Activated naive CD4-positive, alpha-beta T cell treated with Interleukin-2 at 50 U/mL for 16 hours (primary cell): ENCODE data around the gene NDUFA12.
"Not testable (repeated sequence)": the region's sequence is repeated elsewhere in the genome, so short reads cannot be mapped to it uniquely, and the experiment has no call there.

Source experiments
- DNase-seq: peaks from one replicate; pipeline ENCODE4 v3.0.0-alpha.2; 2020

The NDUFA12 gene

DNA sequence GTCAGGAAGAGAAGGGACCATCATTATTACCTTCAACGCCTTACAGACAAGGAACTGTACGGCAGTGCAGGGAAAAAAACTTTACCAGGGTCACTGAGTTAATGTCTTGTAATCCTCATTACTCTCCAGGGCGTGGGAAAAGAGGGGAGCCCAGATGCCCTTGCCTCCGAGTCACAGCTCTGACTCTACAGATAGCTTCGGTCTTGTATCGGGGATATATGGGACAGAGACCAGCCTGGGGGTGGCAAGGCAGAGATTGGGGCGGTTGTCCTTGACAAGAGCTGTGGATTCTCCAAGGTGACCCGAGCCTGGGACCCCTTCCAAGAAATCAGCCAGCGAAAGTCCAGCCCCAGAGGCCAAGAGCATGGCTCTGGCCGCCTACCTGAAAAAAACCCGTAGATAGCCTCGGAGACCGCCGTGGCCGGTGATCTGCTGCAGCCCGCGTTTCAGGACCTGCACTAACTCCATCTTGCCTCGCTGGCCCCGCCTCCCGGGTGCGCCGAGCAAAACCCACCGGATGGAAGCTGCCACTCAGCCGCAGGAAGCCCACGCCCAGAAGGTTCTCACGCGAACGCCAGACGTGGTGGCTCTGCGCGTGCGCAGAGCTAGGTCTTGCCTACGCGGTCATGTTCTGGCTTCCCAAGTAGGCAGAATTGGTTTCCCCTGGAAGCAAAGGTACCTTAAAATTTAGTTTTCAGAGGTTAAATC lies at the start of gene NDUFA12:
Gene NDUFA12, minus strand, starts transcription at position 485 of the 708 bp plus-strand sequence. Its CDS starts 17 bp downstream, at position 468.
- DNase-seq = peak; percentile 97

DNA sequence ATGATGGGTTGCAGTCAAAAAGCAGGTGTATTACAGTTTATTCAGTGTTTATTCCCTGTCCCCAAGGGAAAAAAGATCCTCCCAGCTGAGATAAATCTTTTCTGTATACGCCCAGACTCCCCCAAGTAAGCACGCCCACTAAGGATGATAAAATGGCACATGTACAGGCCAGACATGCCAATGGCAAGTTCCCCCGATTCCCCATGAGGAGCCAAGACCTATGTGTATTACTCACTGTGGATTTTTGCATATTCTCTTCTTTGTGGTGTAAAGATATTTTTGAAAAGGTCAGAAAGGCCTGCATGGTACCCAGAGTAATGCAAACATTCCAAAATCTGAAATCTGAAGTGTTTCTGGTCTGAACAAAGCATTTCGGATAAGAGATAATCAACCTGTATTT lies 47.7 kb upstream of the NDUFA12 start:
- DNase-seq = no peak

DNA sequence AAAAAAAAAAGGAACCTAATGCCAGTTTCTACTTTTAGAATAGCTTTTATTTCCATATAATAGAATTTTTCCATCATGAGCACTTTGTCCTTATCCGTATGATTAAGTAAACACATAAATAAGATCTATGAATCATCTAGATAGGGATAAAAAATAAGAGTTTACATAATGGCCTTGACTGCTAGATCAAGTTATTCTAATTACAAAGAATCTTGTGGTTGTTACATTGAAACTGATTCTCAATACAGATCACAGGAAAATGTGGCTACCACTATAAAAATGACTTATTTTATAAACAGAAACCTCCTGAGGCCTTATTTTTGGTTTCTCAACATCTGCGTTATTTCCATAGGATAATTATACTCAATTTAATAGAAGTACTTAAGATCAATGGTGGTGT lies 34.4 kb upstream of the NDUFA12 start:
- no peak for DNase-seq

DNA sequence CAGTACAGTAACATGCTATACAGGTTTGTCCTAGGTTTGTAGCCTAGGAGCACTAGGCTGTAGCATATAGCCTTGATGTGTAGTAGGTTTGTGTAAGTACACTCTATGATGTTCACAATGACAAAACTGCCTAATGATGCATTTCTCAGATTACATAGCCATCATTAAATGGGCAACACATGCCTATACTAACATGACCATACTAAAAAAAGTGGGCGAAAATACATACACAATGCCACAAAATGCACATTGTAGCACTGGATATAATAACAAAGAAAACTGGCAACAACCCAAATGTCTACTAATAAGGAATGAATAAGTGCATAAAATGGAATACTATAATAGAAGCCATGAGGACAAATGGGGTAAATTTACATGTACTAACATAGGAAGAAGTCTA lies 31.3 kb upstream of the NDUFA12 start:
- DNase-seq = no peak

DNA sequence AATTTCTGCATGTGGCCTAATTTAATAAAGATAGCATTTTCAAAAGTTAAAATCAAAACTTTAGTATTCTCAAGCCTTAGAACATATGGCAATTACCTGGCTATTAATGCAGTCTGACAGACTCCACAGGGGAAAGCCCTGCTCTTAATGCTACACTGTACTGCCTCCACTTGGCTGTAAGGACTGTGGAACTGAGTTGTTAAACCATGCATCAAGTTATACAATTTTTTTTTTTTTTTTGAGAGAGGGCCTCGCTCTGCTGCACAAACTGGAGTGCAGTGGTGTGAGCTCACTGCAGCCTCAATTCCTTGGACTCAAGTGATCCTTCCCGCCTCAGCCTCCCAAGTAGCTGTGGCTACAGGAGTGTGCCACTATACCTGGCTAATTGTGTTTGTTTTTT lies 19.0 kb upstream of the NDUFA12 start:
- DNase-seq = no peak

DNA sequence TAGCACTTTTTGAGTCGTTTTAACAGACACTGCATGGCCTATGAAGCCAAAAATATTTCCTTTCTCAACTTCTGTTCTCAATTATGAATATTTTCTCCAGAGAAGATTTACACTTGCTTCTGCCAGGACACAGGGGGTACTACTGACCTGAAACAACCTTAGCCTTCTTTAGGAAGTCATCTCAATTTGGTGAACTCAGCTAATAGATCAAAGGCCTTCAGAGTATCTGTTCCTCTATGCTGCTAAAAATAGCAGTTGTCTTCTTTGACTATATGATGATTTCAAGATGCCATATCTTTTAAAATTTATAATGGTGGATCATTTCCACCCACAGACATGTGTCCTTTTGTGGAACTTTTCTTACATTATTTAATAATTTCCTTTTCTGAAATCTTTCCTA lies 14.0 kb upstream of the NDUFA12 start:
- DNase-seq = no peak

DNA sequence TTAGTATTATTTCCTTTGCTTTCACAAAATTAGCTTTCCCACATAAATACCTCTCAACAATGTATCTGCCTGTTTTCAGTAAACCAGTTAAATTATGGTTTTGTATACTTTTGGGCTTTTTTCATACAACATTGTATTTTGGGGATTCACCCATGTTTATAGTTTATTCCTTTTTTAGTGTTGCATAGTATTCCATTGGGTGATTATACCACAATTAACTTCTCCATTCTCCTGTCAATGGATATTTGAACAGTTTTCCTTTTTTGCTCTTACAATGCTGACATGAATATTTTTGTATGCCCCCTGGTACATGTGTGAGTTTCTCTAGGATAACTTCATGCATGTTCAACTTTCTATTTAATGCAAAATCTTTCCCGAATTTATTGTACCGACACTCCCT lies 12.6 kb upstream of the NDUFA12 start:
- no peak for DNase-seq

DNA sequence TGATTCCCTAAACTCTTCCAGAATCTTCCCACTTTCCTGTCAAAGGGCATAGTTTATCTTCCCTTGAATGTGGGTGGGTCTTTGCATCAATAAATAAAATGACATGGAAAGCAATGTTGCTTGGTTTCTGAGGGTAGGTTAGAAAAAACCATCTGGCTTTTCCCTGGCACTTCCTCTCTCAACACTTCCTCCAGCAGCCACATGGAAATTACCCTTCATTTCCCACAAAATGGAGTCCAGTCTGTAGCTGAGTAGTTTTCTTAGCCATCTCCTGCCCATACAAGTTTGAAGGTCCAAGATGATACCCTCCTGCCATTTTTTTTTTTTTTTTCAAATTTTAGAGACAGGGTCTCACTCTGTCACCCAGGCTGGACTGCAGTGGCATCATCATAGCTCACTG lies 11.1 kb upstream of the NDUFA12 start:
- no peak for DNase-seq

DNA sequence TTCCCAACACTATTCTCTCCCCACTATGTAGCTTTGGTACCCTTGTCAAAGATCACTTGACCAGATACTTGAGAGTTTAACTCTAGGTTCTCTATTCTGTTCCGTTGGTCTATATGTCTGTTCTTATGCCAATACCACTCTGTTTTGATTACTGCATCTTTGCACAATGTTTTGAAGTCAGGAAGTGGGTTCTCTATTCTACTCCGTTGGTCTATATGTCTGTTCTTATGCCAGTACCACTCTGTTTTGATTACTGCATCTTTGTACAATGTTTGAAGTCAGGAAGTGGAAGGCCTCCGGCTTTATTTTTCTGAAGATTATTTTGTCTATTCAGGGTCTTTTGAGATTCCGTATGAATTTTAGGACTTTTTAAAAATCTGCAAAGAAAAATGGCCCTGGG lies 2.7 kb upstream of the NDUFA12 start:
- no peak for DNase-seq

DNA sequence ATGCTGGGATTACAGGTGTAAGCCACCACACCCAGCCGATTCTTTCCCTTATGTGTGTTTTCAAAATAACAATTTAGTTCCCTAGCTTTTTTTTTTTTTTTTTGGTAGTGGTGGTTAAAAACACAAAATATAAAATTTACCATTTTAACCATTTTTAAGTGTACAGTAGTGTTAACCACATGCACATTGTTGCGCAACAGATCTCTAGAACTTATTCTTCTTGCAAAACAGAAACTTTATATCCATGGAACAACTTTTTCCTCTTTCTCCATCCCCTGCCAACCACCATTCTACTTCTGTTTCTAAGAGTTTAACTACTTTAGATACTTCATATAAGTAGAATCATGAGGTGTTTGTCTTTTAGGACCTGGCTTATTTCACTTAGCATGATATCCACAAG lies 1.1 kb upstream of the NDUFA12 start:
- DNase-seq = no peak

DNA sequence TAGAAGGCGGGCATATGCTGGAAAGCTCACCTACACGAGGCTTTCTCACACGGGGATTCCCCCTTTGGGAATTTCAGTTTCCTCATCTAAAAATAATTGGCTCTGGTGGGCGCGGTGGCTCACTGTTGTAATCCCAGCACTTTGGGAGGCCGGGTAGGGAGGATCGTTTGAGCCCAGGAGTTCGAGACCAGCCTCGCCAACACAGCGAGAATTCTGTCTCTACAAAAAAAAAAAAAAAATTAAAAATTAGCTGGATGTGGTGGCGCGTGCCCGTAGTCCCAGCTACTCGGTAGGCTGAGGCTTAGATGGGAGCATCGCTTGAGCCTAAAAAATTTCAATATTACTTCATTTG lies 400 bp upstream of the NDUFA12 start:
- DNase-seq = no peak

DNA sequence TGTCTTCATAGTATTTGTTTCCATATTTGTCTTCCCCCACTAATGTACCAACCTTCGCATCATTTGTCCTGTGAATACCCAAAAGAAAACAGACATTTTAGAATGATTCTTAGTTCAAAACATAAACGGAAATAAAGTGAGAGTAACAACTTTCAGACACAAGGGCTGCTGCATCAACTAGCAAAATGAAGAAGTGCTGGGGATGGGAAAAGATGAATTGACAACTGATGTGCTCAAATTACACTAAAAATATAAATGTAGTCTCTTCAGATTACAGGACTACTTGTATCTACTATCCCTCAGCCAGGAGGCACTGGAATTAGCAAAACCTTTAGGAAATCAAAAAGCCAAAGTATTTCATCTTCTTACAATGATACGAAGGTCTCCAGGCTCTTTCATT lies 743 bp downstream of the NDUFA12 start:
- DNase-seq = no peak

DNA sequence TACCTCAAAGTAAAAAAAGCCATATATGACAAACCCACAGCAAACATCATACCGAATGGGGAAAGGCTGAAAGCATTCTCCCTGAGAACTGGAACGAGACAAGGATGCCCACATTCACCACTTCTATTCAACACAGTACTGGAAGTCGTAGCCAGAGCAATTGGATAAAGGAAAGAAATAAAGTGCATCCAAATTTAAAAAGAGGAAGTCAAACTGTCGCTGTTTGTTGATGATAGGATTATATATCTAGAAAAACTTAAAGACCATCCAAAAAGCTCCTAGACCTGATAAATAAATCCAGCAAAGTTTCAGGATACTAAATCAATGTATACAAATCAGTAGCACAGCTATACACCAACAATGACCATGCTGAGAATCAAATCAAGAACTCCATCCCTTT lies 5.2 kb downstream of the NDUFA12 start:
- no peak for DNase-seq

DNA sequence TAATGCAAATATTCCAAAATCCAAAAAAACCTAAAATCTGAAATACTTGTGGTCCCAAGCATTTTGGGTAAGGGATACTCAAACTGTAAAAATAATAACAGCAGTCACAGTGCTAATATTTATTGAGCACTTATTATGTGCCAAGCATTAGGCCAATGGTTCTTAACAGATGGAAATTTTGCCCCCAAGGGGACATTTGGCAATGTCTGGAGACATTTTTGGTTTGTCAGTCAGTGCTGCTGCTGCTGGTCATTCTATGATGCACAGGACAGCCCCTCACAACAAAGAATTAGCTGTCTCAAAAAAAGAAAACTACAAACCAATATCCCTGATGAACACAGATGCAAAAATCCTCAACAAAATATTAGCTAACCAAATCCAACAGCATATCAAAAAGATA lies 5.8 kb downstream of the NDUFA12 start:
- no peak for DNase-seq

DNA sequence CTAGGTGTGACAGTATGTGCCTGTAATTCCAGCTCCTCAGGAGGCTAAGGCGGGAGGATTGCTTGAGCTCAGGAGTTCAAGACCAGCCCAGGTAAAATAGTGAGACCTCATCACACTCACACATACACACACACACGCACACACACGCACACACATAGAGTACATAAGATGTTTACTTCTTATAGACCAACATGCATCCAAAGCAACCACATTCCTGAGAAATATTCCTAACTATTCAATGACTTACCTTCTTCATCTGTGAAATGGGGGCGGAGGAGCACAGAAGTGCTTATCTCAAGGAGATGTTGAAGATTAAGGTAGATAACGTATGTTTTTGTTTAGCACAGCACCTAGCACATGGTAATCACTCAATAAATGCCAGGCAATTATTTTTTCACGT lies 6.4 kb downstream of the NDUFA12 start:
- no peak for DNase-seq

DNA sequence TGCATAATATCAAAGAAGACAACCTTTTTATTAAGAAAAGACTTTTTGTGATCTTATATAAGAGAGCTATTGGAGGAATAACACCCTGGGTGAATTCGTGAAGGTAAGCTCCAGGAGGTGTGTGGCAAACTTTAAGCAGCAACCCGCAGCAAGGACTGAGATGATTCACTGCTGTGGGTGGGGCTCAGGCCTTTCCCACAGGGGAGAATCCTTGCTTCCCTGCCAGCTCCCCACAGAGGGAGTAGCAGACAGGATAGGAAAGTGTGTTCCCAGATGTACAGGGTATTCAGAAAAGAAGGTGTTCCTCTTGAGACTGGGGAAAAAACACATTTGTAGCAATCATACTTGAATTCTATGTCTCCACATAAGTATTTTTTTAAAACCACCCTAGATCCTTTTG lies 9.2 kb downstream of the NDUFA12 start:
- no peak for DNase-seq

DNA sequence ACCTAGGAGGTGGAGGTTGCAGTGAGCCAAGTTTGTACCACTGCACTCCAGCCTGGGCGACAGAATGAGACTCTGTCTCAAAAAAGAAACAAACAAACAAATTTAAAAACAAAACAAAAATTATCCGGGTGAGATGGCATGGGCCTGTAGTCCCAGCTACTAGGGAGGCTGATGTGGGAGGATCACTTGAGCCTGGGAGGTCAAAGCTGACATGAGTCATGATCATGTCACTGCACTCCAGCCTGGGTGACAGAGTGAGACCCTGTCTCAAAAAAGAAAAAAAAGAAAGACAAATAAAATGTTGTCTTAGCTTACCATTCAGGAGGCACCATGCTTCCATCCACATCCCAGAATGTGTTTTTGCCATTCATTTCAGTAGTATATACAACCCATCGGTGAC lies 9.6 kb downstream of the NDUFA12 start:
- DNase-seq = not testable (repeated sequence)

DNA sequence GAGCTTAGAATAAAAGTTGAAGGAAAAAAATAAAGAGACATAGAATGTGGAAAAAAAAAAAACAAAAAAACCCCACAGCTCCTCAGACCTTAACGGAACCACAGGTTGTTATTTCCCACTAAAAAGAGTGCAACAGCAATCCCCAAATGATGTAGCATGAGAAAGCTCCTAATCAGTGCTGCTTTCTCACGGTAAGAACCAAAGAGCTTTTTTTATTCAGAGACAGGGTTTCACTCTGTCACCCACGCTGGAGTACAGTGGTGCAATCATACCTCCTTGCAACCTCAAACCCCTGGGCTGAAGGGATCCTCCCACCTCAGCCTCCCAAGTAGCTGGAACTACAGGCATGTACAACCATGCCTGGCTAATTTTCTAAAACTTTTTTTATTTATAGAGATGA lies 13.3 kb downstream of the NDUFA12 start:
- DNase-seq = no peak

DNA sequence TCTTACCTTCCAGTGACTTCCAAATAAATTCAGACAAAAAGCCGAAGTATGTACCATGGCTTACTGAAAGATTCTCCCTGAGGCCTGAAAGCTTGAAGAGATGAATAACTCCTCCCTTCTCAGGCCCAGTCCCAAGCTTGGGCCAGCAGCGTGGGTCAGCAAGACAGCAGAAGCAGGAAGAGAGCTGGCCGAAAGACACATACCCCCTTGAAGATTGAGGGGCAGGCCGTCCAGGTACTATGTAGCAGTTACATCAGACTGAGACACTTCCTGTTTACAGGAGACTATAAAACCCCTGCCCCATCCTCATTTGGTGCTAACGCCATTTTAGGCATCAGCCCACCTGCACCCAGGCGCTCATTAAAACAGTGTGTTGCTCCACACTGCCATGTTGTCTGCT lies 15.0 kb downstream of the NDUFA12 start:
- DNase-seq = no peak

DNA sequence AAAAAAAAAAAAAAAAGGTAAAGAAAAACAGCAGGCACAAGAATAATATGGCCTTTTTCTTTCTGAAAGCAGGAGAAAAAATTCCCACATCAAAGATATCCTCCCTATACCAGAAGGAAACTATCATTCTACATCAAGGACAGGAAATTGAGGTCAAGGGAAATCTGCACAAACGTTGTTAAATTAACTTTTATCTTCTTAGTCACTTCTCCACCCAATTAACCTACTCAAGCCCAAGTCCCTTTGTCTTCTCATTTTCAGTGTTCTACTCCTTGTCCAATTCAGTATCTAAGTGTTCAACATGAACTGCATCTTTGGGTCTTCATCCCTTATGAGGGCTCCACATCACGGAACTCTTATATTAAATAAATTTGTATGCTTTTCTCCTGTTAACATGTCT lies 15.7 kb downstream of the NDUFA12 start:
- no peak for DNase-seq

DNA sequence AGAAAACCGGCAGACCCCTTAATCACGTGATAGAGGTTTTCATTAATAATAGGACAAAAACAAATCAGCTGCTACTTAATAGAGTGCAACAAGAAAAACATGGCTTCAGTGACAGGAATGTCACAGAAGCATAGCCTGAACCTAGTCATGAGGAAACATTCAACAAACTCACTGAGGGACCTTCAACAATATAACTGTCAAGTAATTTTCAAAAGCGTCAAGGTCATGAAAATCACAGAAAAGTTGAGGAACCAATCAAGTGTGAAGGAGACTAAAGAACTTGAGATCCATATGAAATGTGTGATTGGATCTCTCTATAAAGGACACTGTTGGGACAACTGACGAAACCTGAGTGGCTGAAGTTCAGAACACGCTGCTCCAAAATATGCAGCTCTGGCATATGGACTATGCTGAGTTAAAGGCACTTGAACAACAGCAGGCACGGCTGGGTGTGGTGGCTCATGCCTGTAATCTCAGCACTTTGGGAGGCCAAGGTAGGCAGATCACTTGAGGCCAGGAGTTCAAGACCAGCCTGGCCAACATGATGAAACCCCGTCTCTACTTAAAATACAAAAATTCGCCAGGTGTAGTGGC lies 16.3 kb downstream of the NDUFA12 start:
- no peak for DNase-seq

DNA sequence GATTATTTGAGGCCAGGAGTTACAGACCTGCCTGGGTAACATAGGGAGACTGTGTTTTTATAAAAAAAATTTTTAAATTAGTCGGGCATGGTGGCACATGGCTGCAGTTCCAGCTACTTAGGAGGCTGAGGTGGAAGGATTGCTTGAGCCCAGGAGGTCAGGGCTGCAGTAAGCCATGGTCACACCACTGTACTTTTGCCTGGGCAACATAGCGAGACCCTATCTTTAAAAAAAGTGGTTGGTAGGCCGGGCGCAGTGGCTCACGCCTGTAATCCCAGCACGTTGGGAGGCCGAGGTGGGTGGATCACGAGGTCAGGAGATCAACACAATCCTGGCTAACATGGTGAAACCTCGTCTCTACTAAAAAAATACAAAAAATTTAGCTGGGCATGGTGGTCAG lies 18.4 kb downstream of the NDUFA12 start:
- not testable (repeated sequence) for DNase-seq

DNA sequence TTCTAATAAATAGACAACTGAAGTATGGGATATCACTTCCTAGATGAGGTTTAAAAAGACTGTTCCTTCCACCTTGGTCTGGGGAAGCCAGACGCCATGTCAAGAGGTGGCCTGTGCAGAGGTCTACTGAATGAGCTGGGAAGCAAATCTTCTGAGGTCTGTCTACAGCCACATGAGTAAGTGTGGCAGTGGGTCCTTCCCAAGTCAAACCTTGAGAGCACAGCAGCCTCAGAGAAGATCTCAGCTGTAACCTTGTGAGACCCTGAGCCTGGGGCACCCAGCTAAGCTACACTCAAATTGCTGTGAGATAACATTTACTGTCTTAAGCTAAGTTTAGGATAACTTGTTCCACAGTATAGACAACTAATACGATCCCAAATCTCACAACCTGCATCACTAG lies 20.2 kb downstream of the NDUFA12 start:
- DNase-seq = no peak

DNA sequence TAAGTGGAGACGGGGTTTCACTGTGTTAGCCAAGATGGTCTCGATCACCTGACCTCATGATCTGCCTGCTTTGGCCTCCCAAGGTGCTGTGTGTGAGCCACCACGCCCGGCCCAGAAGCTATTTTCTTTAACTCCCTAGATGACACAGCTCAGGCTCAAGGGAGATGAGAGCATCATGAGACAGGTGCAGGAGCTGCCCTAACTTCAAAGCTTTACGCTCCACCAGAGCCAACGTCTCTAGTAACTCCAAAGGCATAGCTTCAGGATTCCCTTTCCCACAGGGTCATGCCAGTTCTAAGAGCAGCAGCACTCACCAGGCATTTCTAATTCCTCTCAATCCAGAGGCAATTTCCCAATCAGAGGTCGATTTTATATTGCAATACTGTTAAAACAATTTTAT lies 21.0 kb downstream of the NDUFA12 start:
- no peak for DNase-seq

DNA sequence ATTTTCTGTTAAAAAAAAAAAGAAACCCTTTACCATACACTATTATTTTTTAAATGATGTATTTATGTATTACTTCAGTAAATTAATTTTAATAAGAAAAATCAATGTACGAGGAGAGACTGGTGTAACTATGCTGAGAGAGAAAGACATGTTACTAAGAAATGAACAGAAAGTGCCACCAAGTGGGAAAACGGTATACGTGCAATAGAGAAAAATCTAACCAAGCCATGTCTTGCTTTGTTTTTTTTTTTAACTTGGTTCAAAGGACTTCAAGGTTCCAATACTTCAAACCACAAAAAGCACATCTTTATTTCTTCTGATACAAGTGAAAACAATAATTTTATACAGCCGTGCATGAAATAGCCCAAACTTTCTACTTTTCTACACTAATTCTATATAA lies 22.9 kb downstream of the NDUFA12 start:
- no peak for DNase-seq
